ENCODE measurements around the gene VPS4A.

VPS4A gene

GRCh38 chr16:69310653-69311532 lies at the start of gene VPS4A:
VPS4A (plus strand) TSS chr16:69311350; CDS start chr16:69311512, 162 bp downstream.
- Histone ChIP-seq H3K36me3 (ENCODE audit: control insufficient read depth, insufficient read depth, low read length, severe bottlenecking) (peaks cover 17% of the 10 kb centered on the region), H3K4me3 (ENCODE audit: low read length) (peak within 1 kb of the TSS; percentile 91), H3K4me1 (ENCODE audit: control insufficient read depth, insufficient read depth, low read length) (peaks cover 16% of the 10 kb centered on the region), H3K9ac (ENCODE audit: low read length) (peak within 1 kb of the TSS; percentile 97), H3K9me3 (ENCODE audit: control insufficient read depth, low read length) (no peaks in the 10 kb centered on the region), H3K27me3 (replicated peaks; ENCODE audit: control insufficient read depth, insufficient read depth, low read length) (no peaks in the 10 kb centered on the region)
- DNase-seq (ENCODE audit: low read depth): peak; percentile 99

GRCh38 chr16:69266334-69267063 lies 44.7 kb upstream of the VPS4A start:
- DNase-seq (ENCODE audit: low read depth): no peak
- Histone ChIP-seq H3K4me1 (ENCODE audit: control insufficient read depth, insufficient read depth, low read length) (peaks cover 17% of the 10 kb centered on the region), H3K36me3 (ENCODE audit: control insufficient read depth, insufficient read depth, low read length, severe bottlenecking) (peaks cover 11% of the 10 kb centered on the region), H3K4me3 (ENCODE audit: low read length) (no peak overlapping the region), H3K9me3 (ENCODE audit: control insufficient read depth, low read length) (no peaks in the 10 kb centered on the region), H3K27me3 (replicated peaks; ENCODE audit: control insufficient read depth, insufficient read depth, low read length) (no peaks in the 10 kb centered on the region), H3K9ac (ENCODE audit: low read length) (no peak overlapping the region)

DNA sequence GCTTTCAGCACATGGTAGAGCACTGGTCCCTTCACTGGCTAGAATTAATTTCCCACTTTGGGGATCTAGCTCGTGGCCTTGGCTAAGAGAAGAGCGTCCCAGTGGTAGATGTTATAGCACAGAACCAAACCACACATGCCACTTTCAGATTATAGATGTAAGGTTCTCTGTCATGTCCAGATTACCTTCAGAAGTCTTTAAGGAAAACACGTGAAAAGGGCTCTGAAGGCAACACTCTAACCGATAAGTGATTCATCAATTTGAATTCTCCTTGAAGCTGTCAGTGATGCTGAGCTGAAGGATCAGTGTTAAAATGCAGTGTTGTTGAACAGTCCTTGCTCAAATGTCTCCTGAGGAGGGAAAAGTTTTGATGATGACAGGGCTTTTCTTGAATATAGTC lies 43.5 kb upstream of the VPS4A start:
- Histone ChIP-seq H3K4me1 (ENCODE audit: control insufficient read depth, insufficient read depth, low read length) (peaks cover 18% of the 10 kb centered on the region), H3K9me3 (ENCODE audit: control insufficient read depth, low read length) (no peaks in the 10 kb centered on the region), H3K36me3 (ENCODE audit: control insufficient read depth, insufficient read depth, low read length, severe bottlenecking) (peaks cover 16% of the 10 kb centered on the region), H3K4me3 (ENCODE audit: low read length) (no peak overlapping the region), H3K27me3 (replicated peaks; ENCODE audit: control insufficient read depth, insufficient read depth, low read length) (no peaks in the 10 kb centered on the region), H3K9ac (ENCODE audit: low read length) (no peak overlapping the region)
- no peak for DNase-seq (ENCODE audit: low read depth)

GRCh38 chr16:69270395-69270794 lies 40.8 kb upstream of the VPS4A start:
- Histone ChIP-seq H3K36me3 (ENCODE audit: control insufficient read depth, insufficient read depth, low read length, severe bottlenecking) (peaks cover 14% of the 10 kb centered on the region), H3K4me1 (ENCODE audit: control insufficient read depth, insufficient read depth, low read length) (peaks cover 34% of the 10 kb centered on the region), H3K4me3 (ENCODE audit: low read length) (peak overlapping the region; percentile 62), H3K9ac (ENCODE audit: low read length) (peak overlapping the region; percentile 43), H3K27me3 (replicated peaks; ENCODE audit: control insufficient read depth, insufficient read depth, low read length) (no peaks in the 10 kb centered on the region), H3K9me3 (ENCODE audit: control insufficient read depth, low read length) (no peaks in the 10 kb centered on the region)
- peak; percentile 51 for DNase-seq (ENCODE audit: low read depth)

DNA sequence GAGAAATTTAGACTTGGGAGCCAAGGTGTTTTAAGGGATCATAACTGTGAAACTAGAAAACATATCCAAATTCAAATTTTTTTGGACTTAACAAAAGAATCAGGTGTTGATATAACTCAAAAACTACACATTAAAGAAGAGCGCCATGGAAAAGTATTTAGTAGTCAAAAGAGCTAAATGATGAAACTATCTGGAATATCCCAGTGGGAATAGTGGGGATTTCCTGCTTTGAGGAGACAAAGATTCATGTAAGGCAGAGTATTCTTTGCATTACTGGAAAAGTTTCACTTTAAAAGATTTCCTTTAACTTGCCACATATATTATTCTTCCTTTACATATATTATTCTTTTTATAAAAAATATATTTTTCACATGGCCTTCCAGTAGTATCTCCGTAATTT lies 40.3 kb upstream of the VPS4A start:
- H3K36me3 ChIP-seq (ENCODE audit: control insufficient read depth, insufficient read depth, low read length, severe bottlenecking): peaks cover 14% of the 10 kb centered on the region
- DNase-seq (ENCODE audit: low read depth): peak; percentile 40
- H3K27me3 ChIP-seq (replicated peaks; ENCODE audit: control insufficient read depth, insufficient read depth, low read length): no peaks in the 10 kb centered on the region
- H3K9me3 ChIP-seq (ENCODE audit: control insufficient read depth, low read length): no peaks in the 10 kb centered on the region
- H3K4me3 ChIP-seq (ENCODE audit: low read length): peak overlapping the region; percentile 62
- peak overlapping the region; percentile 24 for H3K9ac ChIP-seq (ENCODE audit: low read length)
- H3K4me1 ChIP-seq (ENCODE audit: control insufficient read depth, insufficient read depth, low read length): peaks cover 38% of the 10 kb centered on the region

DNA sequence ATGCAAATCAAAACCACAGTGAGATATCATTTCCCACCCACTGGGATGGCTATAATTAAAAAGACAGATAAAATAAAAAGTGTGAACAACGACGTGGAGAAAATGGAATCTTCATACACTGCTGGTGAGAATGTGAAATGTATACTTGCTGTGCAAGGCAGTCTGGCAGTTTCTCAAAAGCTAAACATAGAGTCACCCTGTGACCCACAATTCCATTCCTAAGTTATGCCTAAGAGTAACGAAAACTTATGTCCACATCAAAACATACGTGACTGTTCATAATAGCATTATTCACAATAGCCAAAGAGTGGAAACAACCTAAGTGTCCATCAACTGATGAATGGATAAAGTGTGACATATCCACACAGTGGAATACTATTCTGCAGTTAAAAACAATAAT lies 38.1 kb upstream of the VPS4A start:
- no peak overlapping the region for H3K4me3 ChIP-seq (ENCODE audit: low read length)
- H3K9ac ChIP-seq (ENCODE audit: low read length): no peak overlapping the region
- peak; percentile 75 for DNase-seq (ENCODE audit: low read depth)
- H3K36me3 ChIP-seq (ENCODE audit: control insufficient read depth, insufficient read depth, low read length, severe bottlenecking): peaks cover 14% of the 10 kb centered on the region
- H3K27me3 ChIP-seq (replicated peaks; ENCODE audit: control insufficient read depth, insufficient read depth, low read length): no peaks in the 10 kb centered on the region
- H3K9me3 ChIP-seq (ENCODE audit: control insufficient read depth, low read length): no peaks in the 10 kb centered on the region
- peaks cover 57% of the 10 kb centered on the region for H3K4me1 ChIP-seq (ENCODE audit: control insufficient read depth, insufficient read depth, low read length)

- Histone ChIP-seq H3K9me3 (ENCODE audit: control insufficient read depth, low read length) (no peaks in the 10 kb centered on the region), H3K36me3 (ENCODE audit: control insufficient read depth, insufficient read depth, low read length, severe bottlenecking) (peaks cover 14% of the 10 kb centered on the region), H3K9ac (ENCODE audit: low read length) (peak overlapping the region; percentile 76), H3K4me1 (ENCODE audit: control insufficient read depth, insufficient read depth, low read length) (peaks cover 59% of the 10 kb centered on the region), H3K27me3 (replicated peaks; ENCODE audit: control insufficient read depth, insufficient read depth, low read length) (no peaks in the 10 kb centered on the region), H3K4me3 (ENCODE audit: low read length) (peak overlapping the region; percentile 24)
- no peak for DNase-seq (ENCODE audit: low read depth)
Observed at GRCh38 chr16:69274699-69275235, 36.4 kb upstream of the VPS4A start.

GRCh38 chr16:69276148-69277115 lies 34.7 kb upstream of the VPS4A start:
- peaks cover 11% of the 10 kb centered on the region for H3K36me3 ChIP-seq (ENCODE audit: control insufficient read depth, insufficient read depth, low read length, severe bottlenecking)
- H3K4me3 ChIP-seq (ENCODE audit: low read length): peak overlapping the region; percentile 62
- H3K9me3 ChIP-seq (ENCODE audit: control insufficient read depth, low read length): no peaks in the 10 kb centered on the region
- H3K27me3 ChIP-seq (replicated peaks; ENCODE audit: control insufficient read depth, insufficient read depth, low read length): no peaks in the 10 kb centered on the region
- peak overlapping the region; percentile 76 for H3K9ac ChIP-seq (ENCODE audit: low read length)
- H3K4me1 ChIP-seq (ENCODE audit: control insufficient read depth, insufficient read depth, low read length): peaks cover 44% of the 10 kb centered on the region
- DNase-seq (ENCODE audit: low read depth): peak; percentile 98

DNA sequence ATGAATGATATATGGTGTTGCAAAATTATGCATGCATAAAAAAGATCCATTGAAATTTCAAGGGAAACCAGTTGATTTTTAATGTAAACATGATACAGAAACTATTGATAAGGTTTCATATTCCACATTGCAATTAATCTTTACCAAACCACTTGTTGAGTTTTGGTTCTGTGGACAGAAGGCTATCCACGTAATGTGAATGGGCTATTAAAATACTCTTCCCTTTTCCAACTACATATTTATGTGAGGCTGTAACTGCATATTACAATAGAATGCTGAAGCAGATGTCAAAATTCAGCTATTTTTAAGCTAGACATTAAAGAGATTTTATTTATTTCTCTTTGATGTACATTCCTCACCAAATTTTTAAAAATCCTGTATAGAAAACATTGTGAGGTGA lies 33.7 kb upstream of the VPS4A start:
- no peaks in the 10 kb centered on the region for H3K27me3 ChIP-seq (replicated peaks; ENCODE audit: control insufficient read depth, insufficient read depth, low read length)
- H3K9ac ChIP-seq (ENCODE audit: low read length): peak overlapping the region; percentile 75
- peaks cover 42% of the 10 kb centered on the region for H3K4me1 ChIP-seq (ENCODE audit: control insufficient read depth, insufficient read depth, low read length)
- no peaks in the 10 kb centered on the region for H3K9me3 ChIP-seq (ENCODE audit: control insufficient read depth, low read length)
- H3K4me3 ChIP-seq (ENCODE audit: low read length): peak overlapping the region; percentile 62
- H3K36me3 ChIP-seq (ENCODE audit: control insufficient read depth, insufficient read depth, low read length, severe bottlenecking): peaks cover 4% of the 10 kb centered on the region
- no peak for DNase-seq (ENCODE audit: low read depth)

- no peaks in the 10 kb centered on the region for H3K27me3 ChIP-seq (replicated peaks; ENCODE audit: control insufficient read depth, insufficient read depth, low read length)
- DNase-seq (ENCODE audit: low read depth): no peak
- no peak overlapping the region for H3K9ac ChIP-seq (ENCODE audit: low read length)
- peaks cover 17% of the 10 kb centered on the region for H3K36me3 ChIP-seq (ENCODE audit: control insufficient read depth, insufficient read depth, low read length, severe bottlenecking)
- peaks cover 31% of the 10 kb centered on the region for H3K4me1 ChIP-seq (ENCODE audit: control insufficient read depth, insufficient read depth, low read length)
- H3K4me3 ChIP-seq (ENCODE audit: low read length): no peak overlapping the region
- no peaks in the 10 kb centered on the region for H3K9me3 ChIP-seq (ENCODE audit: control insufficient read depth, low read length)
Observed at GRCh38 chr16:69283851-69284250, 27.3 kb upstream of the VPS4A start.
